HG02938 (cell line): ENCODE data around the gene MFNG.
"Not testable (repeated sequence)": the region's sequence is repeated elsewhere in the genome, so short reads cannot be mapped to it uniquely, and the experiment has no call there.

Experiments used
- ATAC-seq: cut with Tn5 transposase; IDR thresholded peaks from one replicate; pipeline ENCODE4 v1.9.1; 2021; ENCODE audit warnings: mild to moderate bottlenecking, moderate library complexity; ENCODE audit not compliant: unreplicated experiment

The MFNG gene, protein sequence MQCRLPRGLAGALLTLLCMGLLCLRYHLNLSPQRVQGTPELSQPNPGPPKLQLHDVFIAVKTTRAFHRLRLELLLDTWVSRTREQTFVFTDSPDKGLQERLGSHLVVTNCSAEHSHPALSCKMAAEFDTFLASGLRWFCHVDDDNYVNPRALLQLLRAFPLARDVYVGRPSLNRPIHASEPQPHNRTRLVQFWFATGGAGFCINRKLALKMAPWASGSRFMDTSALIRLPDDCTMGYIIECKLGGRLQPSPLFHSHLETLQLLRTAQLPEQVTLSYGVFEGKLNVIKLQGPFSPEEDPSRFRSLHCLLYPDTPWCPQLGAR

GRCh38 chr22:37486224-37486845 lies at the start of gene MFNG:
TSS of gene MFNG (minus strand) at chr22:37486384. CDS start at chr22:37486177, 207 bp downstream.
- ATAC-seq, result peak; percentile 48

- ATAC-seq, result no peak
Observed at GRCh38 chr22:37535159-37535558, 49.0 kb upstream of the MFNG start.

- no peak for ATAC-seq
Observed at GRCh38 chr22:37534445-37534844, 48.3 kb upstream of the MFNG start.

DNA sequence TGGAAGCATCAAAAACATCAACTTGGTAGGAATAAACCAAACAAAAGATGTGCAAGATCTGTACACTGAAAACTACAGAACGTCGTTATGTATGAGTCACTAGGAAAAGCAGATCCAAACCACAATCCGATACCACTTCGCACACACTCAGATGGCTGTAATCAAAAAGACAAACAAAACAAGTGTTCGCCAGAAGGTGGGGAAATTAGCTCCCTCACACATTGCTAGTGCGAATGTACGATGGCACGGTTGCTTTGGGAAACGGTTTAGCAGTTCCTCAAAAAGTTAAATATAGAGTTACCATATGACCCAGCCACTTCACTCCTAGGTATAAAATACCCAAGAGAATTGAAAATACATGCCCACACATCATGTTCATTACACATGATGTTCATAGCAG lies 47.8 kb upstream of the MFNG start:
- ATAC-seq, result no peak

- no peak for ATAC-seq
Observed at GRCh38 chr22:37529652-37530345, 43.6 kb upstream of the MFNG start.

DNA sequence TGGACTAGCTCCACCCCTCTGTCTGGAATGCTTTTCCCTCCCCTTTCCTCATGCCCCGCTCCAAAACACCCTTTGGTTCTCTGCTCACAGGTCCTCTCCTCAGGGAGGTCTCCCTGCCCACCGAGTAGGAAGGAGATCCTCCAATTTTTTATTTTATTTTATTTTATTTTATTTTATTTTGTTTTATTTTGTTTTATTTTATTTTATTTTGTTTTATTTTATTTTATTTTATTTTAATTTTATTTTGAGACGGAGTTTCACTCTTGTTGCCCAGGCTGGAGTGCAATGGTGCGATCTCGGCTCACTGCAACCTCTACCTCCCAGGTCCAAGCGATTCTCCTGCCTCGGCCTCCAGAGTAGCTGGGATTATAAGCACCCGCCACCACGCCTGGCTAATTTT lies 41.8 kb upstream of the MFNG start:
- ATAC-seq, result not testable (repeated sequence)

- not testable (repeated sequence) for ATAC-seq
Observed at GRCh38 chr22:37527081-37527752, 41.0 kb upstream of the MFNG start.

- ATAC-seq, result no peak
Observed at GRCh38 chr22:37526376-37526775, 40.2 kb upstream of the MFNG start.

DNA sequence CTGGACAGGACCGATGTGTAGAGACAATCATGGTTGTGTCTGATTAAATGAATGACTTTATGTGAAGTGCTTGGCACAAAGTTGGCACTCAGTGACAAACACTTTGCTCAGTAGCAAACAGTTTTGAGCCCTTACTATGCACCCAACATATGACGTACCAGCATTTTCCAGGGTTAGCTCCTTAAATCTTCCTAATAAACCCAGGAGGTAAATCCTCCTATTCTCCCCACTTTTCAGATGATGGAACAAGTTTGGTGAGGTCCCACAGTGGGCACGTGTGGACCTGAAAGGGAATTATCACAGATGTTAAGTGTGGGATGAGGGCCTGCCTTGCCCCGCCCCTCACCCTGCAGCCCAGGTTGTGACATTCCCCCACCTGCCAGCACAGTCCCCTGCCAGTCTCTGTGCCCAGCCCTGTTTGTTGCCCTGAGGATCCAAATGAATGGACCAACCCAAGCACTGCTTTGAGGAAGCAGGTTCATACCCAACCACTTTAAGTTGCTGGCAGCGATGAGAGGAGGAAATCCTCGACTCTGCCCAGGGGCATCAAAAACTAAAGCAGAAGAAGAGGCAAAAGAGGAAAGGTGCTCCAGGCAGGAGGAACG lies 39.7 kb upstream of the MFNG start:
- ATAC-seq, result no peak

DNA sequence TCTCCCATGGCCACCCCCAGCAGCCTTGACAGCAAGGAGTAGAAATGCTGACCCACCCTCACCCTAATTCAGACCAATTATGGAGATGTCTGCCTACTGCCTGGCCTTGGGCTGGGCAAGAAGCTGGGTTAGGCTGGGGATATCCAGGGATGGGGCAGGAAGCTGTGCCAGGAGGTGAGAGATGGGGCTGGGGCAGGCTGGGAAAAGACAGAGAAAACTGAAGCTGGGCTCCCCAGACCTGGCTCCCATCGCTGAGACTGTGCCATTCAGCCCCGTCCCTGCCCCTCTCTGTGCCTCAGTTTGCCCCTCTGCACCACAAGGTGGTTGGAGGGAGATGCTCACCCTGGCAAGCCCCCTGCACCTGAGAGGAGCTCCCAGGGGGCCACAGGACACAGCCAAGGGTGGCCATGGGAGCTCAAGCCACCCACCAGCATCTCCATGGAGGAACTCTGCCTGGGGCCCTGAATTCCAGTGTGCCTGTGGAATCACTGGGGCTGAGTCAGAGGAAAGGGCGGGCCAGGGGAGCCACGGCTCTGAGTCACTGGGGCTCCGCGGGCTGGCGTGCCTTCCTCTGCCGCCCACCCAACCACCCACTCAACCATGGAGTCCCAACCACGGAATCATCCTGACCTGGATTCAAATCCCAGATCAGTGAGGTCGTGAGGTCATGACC lies 39.0 kb upstream of the MFNG start:
- no peak for ATAC-seq

DNA sequence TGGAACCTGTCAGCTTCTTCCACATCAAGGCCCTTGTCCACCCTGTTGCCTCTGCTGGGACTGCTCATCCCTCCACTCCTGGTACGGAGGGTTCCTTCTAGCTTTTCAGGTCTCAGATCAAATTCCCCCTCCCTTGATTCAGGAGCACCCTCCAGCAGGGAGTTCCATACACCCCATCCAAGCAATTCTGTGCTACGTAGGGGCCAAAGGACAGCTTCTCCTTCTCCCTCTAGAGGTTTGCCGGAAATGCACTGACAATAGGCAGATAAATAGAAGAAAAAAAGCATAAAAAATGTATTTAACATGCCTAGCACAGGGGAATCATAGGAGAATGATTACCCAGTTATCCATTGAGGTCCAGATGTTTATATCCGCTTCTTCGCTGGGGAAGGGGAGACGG lies 36.3 kb upstream of the MFNG start:
- ATAC-seq, result no peak

GRCh38 chr22:37521236-37521739 lies 35.1 kb upstream of the MFNG start:
- ATAC-seq, result no peak

DNA sequence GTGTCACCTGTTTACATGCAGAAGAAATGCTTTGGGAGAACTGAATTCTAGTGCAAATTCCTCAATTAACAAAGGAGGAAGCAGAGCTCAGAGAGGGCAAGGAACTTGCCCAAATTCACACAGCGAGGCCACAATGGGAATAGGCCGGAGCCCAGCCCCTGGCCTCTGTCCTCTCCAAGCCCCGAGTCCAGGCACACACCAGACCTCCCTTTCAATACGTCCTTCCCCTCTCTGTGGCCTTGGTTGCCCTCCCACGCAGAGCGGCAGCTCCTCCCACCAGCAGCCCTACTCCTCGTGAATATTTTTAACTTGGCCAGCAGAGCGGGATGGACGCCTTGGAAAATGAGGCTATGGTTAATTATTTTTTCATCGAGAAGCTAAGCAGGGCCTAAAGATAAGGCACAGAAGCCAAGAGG lies 34.6 kb upstream of the MFNG start:
- ATAC-seq, result no peak

- ATAC-seq, result no peak
Observed at GRCh38 chr22:37519268-37520195, 33.3 kb upstream of the MFNG start, which contains the start of gene CARD10. TSS of gene CARD10 (minus strand) at chr22:37519415. CDS start at chr22:37519200, 215 bp downstream.

GRCh38 chr22:37518509-37519267 lies 32.5 kb upstream of the MFNG start:
- ATAC-seq, result no peak

GRCh38 chr22:37517826-37518450 lies 31.8 kb upstream of the MFNG start:
- ATAC-seq, result no peak

GRCh38 chr22:37516456-37516855 lies 30.3 kb upstream of the MFNG start:
- ATAC-seq, result no peak

DNA sequence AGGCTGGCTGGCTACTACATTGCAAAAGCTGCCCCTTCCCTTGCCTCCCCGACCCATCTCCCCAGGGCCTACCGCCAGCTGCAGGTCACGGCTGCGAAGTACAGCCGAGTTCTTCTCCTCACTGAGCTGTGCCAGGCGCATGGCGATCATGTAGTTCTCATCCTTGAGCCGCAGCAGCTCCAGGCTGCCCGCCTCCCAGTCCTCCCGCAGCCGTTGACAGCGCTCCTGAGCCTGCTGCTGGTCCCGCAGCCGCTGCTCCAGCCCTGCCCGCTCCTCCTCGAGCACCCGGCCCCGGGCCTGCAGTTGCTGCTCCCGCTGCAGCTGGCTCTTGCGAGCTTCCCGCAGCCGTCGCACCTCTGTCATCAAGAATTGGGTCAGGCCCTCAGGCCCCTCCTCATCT lies 29.7 kb upstream of the MFNG start:
- no peak for ATAC-seq
